ENCODE data around the gene MTMR10. TPM values are rescaled to one million over a fixed set of nuclear protein-coding genes. Genes with fewer than 3 reads are reported as not detected.
A peak's percentile ranks its signal among the peaks of the same experiment; 100 is the strongest.

The MTMR10 gene
- polyA plus RNA-seq, 6 donors from 2014 or later: 2.7 to 43.0 (median 17.1) TPM

DNA sequence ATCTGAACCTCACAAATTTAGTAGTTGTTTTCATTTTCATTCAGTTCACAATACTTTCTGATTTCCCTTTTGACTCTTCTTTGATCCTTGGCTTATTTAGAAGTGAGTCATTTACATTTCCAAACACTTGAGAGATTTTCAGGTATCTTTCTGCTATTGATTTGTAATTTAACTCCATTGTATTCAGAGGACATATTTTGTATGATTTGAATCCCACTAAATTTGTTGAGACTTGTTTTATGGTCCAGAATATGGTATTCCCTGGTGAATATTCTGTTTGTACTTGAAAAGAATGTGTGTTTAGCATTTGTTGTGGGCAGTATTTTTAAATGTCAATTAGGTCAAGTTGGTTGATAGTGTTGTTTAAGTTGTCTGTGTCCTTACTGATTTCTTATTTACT, 58.1 kb downstream of the MTMR10 start:
- Mint-ChIP-seq H3K27ac (peak overlapping the region in 2 of 6 donors; percentile 5 to 31), H3K4me3 (no peak overlapping the region), H3K4me1 (peaks cover 13 to 27% (median 24%) of the 10 kb centered on the region in 3 donors), H3K36me3 (peaks cover 6 to 17% of the 10 kb centered on the region in 2 donors), H3K9me3 (no peaks in the 10 kb centered on the region), H3K27me3 (no peaks in the 10 kb centered on the region)
- no peak for DNase-seq
- ATAC-seq (ENCODE audit: low read depth in 2 of 2): no peak

DNA sequence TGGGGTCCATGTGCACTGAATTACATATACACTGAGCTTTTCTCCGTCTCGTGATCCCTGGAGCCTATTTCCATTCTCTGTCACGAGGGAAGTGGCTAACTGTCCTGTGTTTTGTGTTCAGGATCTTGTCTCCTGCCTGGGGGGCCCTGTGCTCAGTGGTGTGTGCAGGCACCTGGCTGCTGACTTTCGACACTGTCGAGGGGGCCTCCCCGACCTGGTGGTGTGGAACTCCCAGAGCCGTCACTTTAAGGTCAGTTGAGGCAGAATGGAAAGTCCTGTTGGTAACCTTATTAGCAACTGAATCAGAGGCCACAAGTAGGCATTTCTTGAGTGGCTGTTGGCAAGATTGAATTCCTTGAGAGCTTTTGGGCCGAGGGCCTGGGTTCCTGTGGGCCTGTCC, 61.0 kb downstream of the MTMR10 start:
- Mint-ChIP-seq H3K27ac (no peak overlapping the region), H3K4me1 (peaks cover 10 to 24% (median 19%) of the 10 kb centered on the region in 3 donors), H3K4me3 (peak overlapping the region in 1 of 8 donors; percentile 29), H3K36me3 (peaks cover 13 to 17% of the 10 kb centered on the region in 2 donors), H3K9me3 (no peaks in the 10 kb centered on the region), H3K27me3 (no peaks in the 10 kb centered on the region)
- no peak for ATAC-seq (ENCODE audit: low read depth in 2 of 2)
- no peak for DNase-seq

DNA sequence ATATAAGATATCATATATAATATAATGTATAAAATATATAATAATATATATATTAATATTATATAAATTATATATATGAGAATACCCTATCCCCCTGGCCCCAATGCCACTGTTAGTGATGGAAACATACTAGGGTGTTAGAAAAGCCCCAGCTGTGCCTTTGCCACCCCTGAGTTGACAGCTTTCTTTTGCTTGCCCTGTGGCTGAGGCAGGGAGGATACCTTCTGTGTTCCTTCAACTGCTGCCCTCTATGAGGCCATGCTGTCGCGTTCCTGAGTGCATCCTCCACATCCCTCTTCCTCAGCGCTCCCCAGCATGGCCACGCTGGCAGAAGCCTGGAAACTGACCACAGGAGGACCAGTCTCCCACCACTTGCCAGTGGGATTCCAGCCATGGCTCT, 61.4 kb downstream of the MTMR10 start:
- no peaks in the 10 kb centered on the region for H3K27me3 Mint-ChIP-seq
- ATAC-seq (ENCODE audit: low read depth in 2 of 2) (no peak), DNase-seq (no peak)
- no peak overlapping the region for H3K4me3 Mint-ChIP-seq
- H3K27ac Mint-ChIP-seq: no peak overlapping the region
- H3K4me1 Mint-ChIP-seq: peaks cover 10 to 21% (median 19%) of the 10 kb centered on the region in 3 donors
- peaks cover 13 to 17% of the 10 kb centered on the region in 2 donors for H3K36me3 Mint-ChIP-seq
- H3K9me3 Mint-ChIP-seq: no peaks in the 10 kb centered on the region

DNA sequence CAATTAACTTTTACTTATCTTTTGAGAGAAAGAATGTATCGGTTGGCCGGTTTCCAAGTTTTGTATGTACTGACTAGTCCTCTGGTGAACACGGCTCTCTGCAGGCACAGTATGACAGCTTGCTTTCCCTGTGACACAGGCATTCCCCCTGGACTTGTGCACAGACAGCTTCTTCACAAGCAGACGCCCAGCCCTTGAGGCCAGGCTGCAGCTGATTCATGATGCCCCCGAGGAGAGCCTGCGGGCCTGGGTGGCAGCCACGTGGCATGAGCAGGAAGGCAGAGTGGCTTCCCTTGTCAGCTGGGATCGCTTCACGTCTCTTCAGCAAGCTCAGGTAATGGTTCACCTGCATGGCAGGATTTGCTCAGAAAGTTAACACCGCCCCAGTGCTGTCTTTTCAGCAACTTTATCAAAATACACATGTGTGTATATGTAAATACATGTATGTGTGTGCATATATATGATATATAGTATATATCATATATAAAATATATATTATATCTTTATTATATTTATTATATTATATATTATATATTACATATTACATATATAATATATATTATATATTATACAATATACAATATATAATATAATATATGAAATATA, 62.3 kb downstream of the MTMR10 start:
- H3K27ac Mint-ChIP-seq: peak overlapping the region in 1 of 6 donors; percentile 78
- no peak for ATAC-seq (ENCODE audit: low read depth in 2 of 2)
- no peaks in the 10 kb centered on the region for H3K9me3 Mint-ChIP-seq
- no peak overlapping the region for H3K4me3 Mint-ChIP-seq
- H3K4me1 Mint-ChIP-seq: peaks cover 10 to 12% (median 11%) of the 10 kb centered on the region in 3 donors
- peaks cover 16 to 18% of the 10 kb centered on the region in 2 donors for H3K36me3 Mint-ChIP-seq
- no peak for DNase-seq
- no peaks in the 10 kb centered on the region for H3K27me3 Mint-ChIP-seq

DNA sequence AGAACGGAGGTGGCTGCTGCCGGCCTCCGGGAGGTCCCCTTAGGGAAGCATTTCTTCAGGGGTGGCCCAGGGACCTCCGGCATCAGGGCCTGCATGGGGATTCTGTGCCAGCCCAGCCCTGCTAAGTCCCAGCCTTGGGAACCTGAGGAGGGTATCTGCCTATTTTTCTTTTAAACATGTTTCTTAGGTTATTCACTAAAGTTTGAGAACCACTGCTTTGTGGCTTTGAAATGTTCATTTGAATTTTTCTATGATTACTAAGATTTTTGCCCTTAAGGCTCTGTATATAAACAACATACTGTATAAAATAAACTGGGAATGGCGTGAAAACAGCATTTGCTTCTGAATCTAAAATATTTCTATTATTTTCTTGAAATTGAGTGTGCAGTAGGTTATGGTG, 63.4 kb downstream of the MTMR10 start:
- no peak for ATAC-seq (ENCODE audit: low read depth in 2 of 2)
- Mint-ChIP-seq H3K27ac (peak overlapping the region in 1 of 6 donors; percentile 50), H3K4me3 (peak overlapping the region in 1 of 8 donors; percentile 43), H3K36me3 (peaks cover 19 to 26% of the 10 kb centered on the region in 2 donors), H3K27me3 (no peaks in the 10 kb centered on the region), H3K4me1 (peaks cover 2 to 6% (median 3%) of the 10 kb centered on the region in 3 donors), H3K9me3 (no peaks in the 10 kb centered on the region)
- DNase-seq: no peak

DNA sequence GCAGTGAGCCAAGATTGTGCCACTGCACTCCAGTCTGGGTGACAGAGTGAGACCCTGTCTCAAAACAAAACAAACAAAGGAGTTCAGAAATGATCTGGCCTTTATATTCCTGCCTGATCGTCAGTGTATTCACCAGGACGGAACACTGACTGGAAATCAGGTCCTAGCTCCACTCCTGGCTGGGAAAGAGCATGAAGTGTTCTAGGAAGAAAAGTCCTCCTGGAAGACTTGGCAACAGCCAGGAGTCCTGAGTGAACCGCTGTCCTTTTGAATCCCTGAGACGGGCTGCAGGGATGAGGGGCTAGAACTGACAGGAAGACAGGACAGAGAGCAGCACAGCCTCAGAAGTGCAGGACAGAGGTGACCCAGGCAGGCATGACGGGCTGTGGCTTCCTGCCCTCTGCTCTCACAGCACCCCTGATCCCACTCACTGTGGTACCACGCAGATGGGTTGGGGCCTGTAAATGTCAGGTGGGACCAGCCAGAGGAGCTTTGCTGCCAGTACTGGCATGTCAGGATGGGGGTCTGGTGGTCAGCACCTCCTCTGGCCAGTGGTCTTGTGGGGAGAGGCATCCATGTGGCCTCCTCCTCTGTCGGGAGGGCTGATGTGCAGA, 64.2 kb downstream of the MTMR10 start:
- H3K9me3 Mint-ChIP-seq: no peaks in the 10 kb centered on the region
- no peak overlapping the region for H3K4me3 Mint-ChIP-seq
- H3K27me3 Mint-ChIP-seq: no peaks in the 10 kb centered on the region
- peak overlapping the region in 1 of 6 donors; percentile 21 for H3K27ac Mint-ChIP-seq
- peaks cover 0 to 3% (median 0%) of the 10 kb centered on the region in 3 donors for H3K4me1 Mint-ChIP-seq
- ATAC-seq (ENCODE audit: low read depth in 2 of 2) (no peak), DNase-seq (no peak)
- peaks cover 19 to 31% of the 10 kb centered on the region in 2 donors for H3K36me3 Mint-ChIP-seq

DNA sequence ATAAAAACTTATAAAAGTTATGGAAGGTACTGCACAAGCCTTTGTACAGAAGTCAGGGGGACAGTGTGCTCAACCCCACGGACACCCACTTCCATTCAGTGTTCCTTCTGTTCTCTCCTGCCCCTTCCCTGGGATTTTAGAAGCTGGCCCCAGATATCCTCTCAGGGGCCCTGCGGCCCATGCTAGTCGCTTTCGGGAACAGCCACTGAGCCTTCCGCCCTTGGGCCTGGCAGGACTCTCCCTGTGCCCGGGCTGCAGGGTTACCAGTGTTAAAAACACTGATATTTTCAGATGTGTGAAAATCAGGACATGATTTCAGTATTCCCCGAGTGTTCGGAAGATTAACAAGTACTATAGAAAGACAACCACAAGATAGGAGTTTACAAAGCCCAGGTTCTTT, 65.3 kb downstream of the MTMR10 start:
- no peak for ATAC-seq (ENCODE audit: low read depth in 2 of 2)
- Mint-ChIP-seq H3K27me3 (no peaks in the 10 kb centered on the region), H3K36me3 (peaks cover 22 to 33% of the 10 kb centered on the region in 2 donors), H3K9me3 (no peaks in the 10 kb centered on the region), H3K4me3 (no peak overlapping the region), H3K27ac (peak overlapping the region in 2 of 6 donors; percentile 9 to 47), H3K4me1 (peaks cover 0 to 3% (median 0%) of the 10 kb centered on the region in 3 donors)
- DNase-seq: no peak

DNA sequence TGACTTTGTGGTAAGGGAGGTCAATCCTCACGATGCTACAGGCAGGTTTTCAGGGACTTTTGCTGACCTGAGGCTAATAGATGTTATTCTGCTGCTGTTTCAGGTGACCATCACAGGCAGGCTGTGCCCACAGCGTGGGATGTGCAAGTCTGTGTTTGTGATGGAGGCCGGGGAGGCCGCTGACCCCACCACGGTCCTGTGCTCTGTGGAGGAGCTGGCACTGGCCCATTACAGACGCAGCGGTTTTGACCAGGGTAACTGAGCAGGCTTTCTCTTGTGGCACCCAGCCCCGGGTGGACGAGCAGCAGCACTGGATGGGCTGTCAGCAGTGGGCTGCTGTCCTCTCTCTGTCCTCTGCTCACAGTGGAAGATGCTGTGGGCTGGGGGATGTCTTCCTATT, 65.7 kb downstream of the MTMR10 start:
- DNase-seq: no peak
- H3K27me3 Mint-ChIP-seq: no peaks in the 10 kb centered on the region
- no peaks in the 10 kb centered on the region for H3K9me3 Mint-ChIP-seq
- H3K4me3 Mint-ChIP-seq: no peak overlapping the region
- H3K4me1 Mint-ChIP-seq: peaks cover 0 to 3% (median 0%) of the 10 kb centered on the region in 3 donors
- peaks cover 17 to 33% of the 10 kb centered on the region in 2 donors for H3K36me3 Mint-ChIP-seq
- no peak overlapping the region for H3K27ac Mint-ChIP-seq
- ATAC-seq (ENCODE audit: low read depth in 2 of 2): no peak

DNA sequence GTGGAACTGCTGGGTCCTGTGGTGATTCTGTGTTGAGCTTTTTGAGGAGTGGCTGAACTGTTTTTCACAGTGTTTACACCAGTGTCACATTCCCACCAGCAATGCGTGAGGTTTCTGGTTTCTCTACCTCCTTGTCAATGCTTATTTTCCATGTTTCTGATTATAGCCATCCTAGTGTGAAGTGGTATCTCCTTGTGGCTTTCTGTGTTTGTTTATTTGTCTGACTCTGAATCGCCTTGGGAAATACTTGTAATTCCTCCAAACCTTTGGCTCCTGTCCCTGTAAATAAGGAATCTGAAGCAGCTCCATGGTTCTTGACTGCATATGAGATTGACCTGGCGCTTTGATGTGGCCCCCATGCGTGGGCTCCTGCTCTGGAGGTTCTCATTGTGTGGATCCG, 67.1 kb downstream of the MTMR10 start:
- no peak overlapping the region for H3K27ac Mint-ChIP-seq
- H3K36me3 Mint-ChIP-seq: peaks cover 15 to 26% of the 10 kb centered on the region in 2 donors
- no peak for ATAC-seq (ENCODE audit: low read depth in 2 of 2)
- DNase-seq: no peak
- no peak overlapping the region for H3K4me3 Mint-ChIP-seq
- peaks cover 4% of the 10 kb centered on the region in 3 donors for H3K4me1 Mint-ChIP-seq
- H3K27me3 Mint-ChIP-seq: no peaks in the 10 kb centered on the region
- H3K9me3 Mint-ChIP-seq: no peaks in the 10 kb centered on the region

DNA sequence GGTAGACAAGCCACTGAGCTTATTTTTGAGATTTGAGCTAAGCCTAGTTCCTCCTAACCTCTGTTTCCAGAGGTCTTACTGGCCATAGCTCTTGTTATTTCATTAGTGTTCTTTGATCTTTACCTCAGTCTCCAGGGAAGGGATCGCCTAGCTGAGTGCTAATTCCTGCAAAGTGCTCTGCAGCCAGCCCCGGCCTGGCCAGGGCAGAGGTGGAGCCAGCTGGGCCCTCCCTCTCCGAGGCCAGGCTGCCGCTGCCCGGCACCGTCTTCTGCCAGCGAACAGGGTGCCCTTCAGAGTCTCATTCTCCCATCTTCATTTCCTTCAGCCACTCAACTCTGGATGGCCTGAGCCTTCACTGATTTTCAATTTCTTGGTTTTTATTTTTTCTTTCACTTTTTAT, 68.0 kb downstream of the MTMR10 start:
- Mint-ChIP-seq H3K4me1 (peaks cover 4 to 5% (median 5%) of the 10 kb centered on the region in 3 donors), H3K27ac (peak overlapping the region in 3 of 6 donors; percentile 7 to 91 (median 47)), H3K27me3 (no peaks in the 10 kb centered on the region), H3K9me3 (no peaks in the 10 kb centered on the region), H3K36me3 (peaks cover 15 to 26% of the 10 kb centered on the region in 2 donors), H3K4me3 (no peak overlapping the region)
- DNase-seq: no peak
- ATAC-seq (ENCODE audit: low read depth in 2 of 2): no peak

DNA sequence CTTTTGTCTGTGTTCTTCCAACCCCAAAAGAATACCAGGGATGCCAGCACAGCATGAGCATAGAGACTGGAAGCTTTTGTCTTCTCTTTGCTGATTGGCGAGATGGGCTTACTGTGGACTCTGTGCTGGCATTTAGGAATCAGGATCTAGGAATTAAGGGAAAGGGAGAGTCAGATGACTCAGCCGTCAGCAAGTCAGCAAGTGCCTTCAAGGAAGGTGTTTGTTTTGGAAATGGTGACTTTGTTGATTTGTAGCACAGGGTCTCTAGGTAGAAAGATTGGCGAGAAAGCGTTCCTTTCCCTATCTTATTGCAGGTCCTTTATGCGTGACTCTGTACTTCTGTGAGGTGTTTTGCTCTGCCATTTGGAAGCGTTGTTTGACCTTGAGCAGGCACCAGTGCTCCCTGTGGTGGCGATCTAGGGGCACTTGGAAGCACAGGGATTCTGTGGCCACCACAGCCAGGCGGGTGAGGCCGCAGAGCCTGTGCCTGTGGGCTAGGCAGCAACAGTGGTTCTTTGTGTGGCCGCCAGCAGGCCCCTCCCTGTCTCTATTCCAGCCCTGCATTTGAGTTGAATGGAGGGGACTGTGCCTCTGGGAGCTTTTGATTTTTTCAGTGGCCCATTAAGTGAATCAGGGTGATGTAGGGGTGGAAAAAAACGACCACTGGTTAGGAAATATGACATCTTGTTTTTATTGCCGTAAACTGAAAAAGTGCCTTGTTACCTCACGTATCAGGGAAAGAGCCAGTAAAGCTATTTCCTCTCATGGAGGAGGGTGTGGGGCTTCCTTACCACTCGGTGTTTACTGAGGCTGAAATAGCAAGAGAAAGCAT, 68.7 kb downstream of the MTMR10 start:
- no peak for DNase-seq
- Mint-ChIP-seq H3K27ac (peak overlapping the region in 1 of 6 donors; percentile 82), H3K36me3 (peaks cover 15 to 26% of the 10 kb centered on the region in 2 donors), H3K4me3 (no peak overlapping the region), H3K4me1 (peaks cover 4 to 5% (median 5%) of the 10 kb centered on the region in 3 donors), H3K9me3 (no peaks in the 10 kb centered on the region), H3K27me3 (no peaks in the 10 kb centered on the region)
- ATAC-seq (ENCODE audit: low read depth in 2 of 2): no peak

DNA sequence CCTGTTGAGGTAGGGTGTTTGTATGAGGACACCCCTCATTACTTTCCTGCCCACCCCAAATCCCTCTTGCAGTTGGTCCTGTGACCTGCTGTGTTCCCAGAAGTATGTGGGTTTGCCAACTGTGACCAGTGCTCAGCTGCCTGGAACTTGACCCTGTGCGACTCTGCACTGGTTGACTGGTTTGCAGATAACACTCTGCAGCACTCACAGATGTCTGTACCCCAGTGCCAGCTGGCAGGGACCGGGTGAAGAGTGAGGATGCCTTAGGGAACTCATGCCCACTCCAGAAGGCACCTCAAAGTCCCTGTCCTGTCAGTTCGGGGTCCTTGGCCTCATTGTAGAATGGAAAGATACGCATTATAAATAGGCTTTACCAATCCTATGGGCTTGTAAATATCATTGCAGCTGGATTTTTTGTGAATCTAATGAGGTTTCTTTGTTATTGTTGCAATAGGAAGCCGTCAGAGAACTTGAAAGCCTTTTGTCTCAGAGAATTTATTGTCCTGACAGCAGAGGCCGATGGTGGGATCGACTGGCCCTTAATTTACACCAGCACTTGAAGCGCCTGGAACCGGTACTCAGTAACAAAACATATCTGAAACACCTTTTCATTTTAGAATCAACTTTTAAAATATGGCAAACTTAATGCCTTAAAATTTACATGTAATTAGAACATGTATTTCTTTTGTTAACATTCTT, 69.5 kb downstream of the MTMR10 start:
- Mint-ChIP-seq H3K9me3 (no peaks in the 10 kb centered on the region), H3K4me1 (peaks cover 5% of the 10 kb centered on the region in 3 donors), H3K27me3 (no peaks in the 10 kb centered on the region), H3K4me3 (no peak overlapping the region), H3K36me3 (peaks cover 15 to 29% of the 10 kb centered on the region in 2 donors), H3K27ac (no peak overlapping the region)
- DNase-seq: no peak
- no peak for ATAC-seq (ENCODE audit: low read depth in 2 of 2)

DNA sequence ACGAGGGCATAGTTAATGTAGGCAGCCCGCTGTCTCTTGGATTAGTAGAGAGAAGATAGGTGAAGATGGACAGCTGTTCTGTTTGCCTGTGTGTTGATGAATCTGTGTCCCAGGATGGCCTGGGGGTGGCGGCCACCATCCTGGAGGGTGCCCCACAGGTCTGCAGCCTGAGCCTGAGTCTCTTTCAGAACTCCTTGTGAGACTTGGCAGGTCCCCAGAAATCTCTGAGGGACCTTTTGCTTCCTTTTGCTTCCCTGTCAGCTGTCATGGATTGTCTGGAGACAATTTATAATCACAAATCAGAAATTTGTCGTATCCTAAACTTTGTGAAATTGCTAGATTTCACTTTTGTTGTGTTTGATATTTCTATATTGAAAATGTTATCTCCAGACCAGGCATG, 70.3 kb downstream of the MTMR10 start:
- DNase-seq (no peak), ATAC-seq (ENCODE audit: low read depth in 2 of 2) (no peak)
- peaks cover 5 to 9% (median 5%) of the 10 kb centered on the region in 3 donors for H3K4me1 Mint-ChIP-seq
- peaks cover 15 to 27% of the 10 kb centered on the region in 2 donors for H3K36me3 Mint-ChIP-seq
- no peak overlapping the region for H3K4me3 Mint-ChIP-seq
- no peaks in the 10 kb centered on the region for H3K9me3 Mint-ChIP-seq
- H3K27ac Mint-ChIP-seq: peak overlapping the region in 1 of 6 donors; percentile 44
- no peaks in the 10 kb centered on the region for H3K27me3 Mint-ChIP-seq

Measured in naive B cell (primary cell).